Glomerular visceral epithelial cell (primary cell): ENCODE data around the gene CLGN.
"Not testable (repeated sequence)": the region's sequence is repeated elsewhere in the genome, so short reads cannot be mapped to it uniquely, and the experiment has no call there.

Experiments used
- DNase-seq: peaks from one replicate; pipeline ENCODE4 v3.0.0-alpha.2; 2016; ENCODE audit errors: extremely low spot score

CLGN gene

GRCh38 chr4:140427106-140427918 is at the start of gene CLGN:
Gene CLGN (minus strand): TSS chr4:140427648. CDS start chr4:140413078, 14,570 bp downstream.
- peak; percentile 86 for DNase-seq

GRCh38 chr4:140472156-140472555 is 44.7 kb upstream of the CLGN start:
- no peak for DNase-seq

- DNase-seq, result no peak
Observed at GRCh38 chr4:140469791-140470733, 42.6 kb upstream of the CLGN start.

GRCh38 chr4:140466146-140466545 is 38.7 kb upstream of the CLGN start:
- no peak for DNase-seq

- no peak for DNase-seq
Observed at GRCh38 chr4:140463614-140464013, 36.2 kb upstream of the CLGN start.

- no peak for DNase-seq
Observed at GRCh38 chr4:140463182-140463581, 35.7 kb upstream of the CLGN start.

- no peak for DNase-seq
Observed at GRCh38 chr4:140450352-140450751, 22.9 kb upstream of the CLGN start.

- DNase-seq, result no peak
Observed at GRCh38 chr4:140448830-140449229, 21.4 kb upstream of the CLGN start.

- DNase-seq, result no peak
Observed at GRCh38 chr4:140448162-140448561, 20.7 kb upstream of the CLGN start.

GRCh38 chr4:140444347-140444746 is 16.9 kb upstream of the CLGN start:
- not testable (repeated sequence) for DNase-seq

GRCh38 chr4:140439644-140440142 is 12.2 kb upstream of the CLGN start:
- no peak for DNase-seq

GRCh38 chr4:140427919-140428471 is 547 bp upstream of the CLGN start:
- no peak for DNase-seq

- DNase-seq, result no peak
Observed at GRCh38 chr4:140426610-140427105, 790 bp downstream of the CLGN start.

GRCh38 chr4:140423106-140423505 is 4.3 kb downstream of the CLGN start:
- DNase-seq, result peak; percentile 43

- not testable (repeated sequence) for DNase-seq
Observed at GRCh38 chr4:140413130-140413969, 14.1 kb downstream of the CLGN start.

GRCh38 chr4:140408974-140409373 is 18.5 kb downstream of the CLGN start:
- DNase-seq, result no peak

GRCh38 chr4:140406292-140406691 is 21.2 kb downstream of the CLGN start:
- no peak for DNase-seq

- DNase-seq, result no peak
Observed at GRCh38 chr4:140400111-140400510, 27.3 kb downstream of the CLGN start.

GRCh38 chr4:140395668-140396067 is 31.8 kb downstream of the CLGN start:
- no peak for DNase-seq

GRCh38 chr4:140388015-140388414 is 39.4 kb downstream of the CLGN start:
- DNase-seq, result no peak

- no peak for DNase-seq
Observed at GRCh38 chr4:140382732-140383131, 44.7 kb downstream of the CLGN start.
